Muscle of arm (tissue), 12 donors: ENCODE results near the gene LCNL1. TPM values are rescaled to one million over a fixed set of nuclear protein-coding genes. Genes with fewer than 3 reads are reported as not detected.

Experiments
- DNase-seq: peaks from one replicate; pipeline ENCODE4 v3.0.0-alpha.2; 2013
- polyA plus RNA-seq, 12 donors: library from polyadenylated mRNA; unstranded; fragments of 120-200 nt; gene quantifications; one replicate each; pipeline ENCODE4 v1.2.1, GENCODE V29; 2013; ENCODE audit not compliant: insufficient read length in 12 of 12

Gene LCNL1
- polyA plus RNA-seq, 12 donors, result 0.19 to 0.74 (median 0.54) TPM; not detected in 2

- DNase-seq, result no peak
Observed at GRCh38 chr9:136958898-136959850, 23.6 kb upstream of the LCNL1 start.

GRCh38 chr9:136960212-136960937 is 22.4 kb upstream of the LCNL1 start:
- no peak for DNase-seq

GRCh38 chr9:136960938-136961275 is 21.9 kb upstream of the LCNL1 start:
- no peak for DNase-seq

GRCh38 chr9:136961279-136962065 is 21.3 kb upstream of the LCNL1 start:
- DNase-seq, result no peak

GRCh38 chr9:136962163-136962562 is 20.6 kb upstream of the LCNL1 start:
- DNase-seq, result no peak

- DNase-seq, result no peak
Observed at GRCh38 chr9:136962701-136963248, 20.0 kb upstream of the LCNL1 start.

GRCh38 chr9:136963341-136963740 is 19.5 kb upstream of the LCNL1 start:
- DNase-seq, result no peak

- no peak for DNase-seq
Observed at GRCh38 chr9:136963751-136964150, 19.0 kb upstream of the LCNL1 start.

- DNase-seq, result no peak
Observed at GRCh38 chr9:136964171-136964689, 18.6 kb upstream of the LCNL1 start.

GRCh38 chr9:136964833-136965422 is 17.9 kb upstream of the LCNL1 start:
- no peak for DNase-seq

GRCh38 chr9:136965771-136966484 is 16.9 kb upstream of the LCNL1 start:
- DNase-seq, result no peak

- no peak for DNase-seq
Observed at GRCh38 chr9:136968333-136969127, 14.3 kb upstream of the LCNL1 start.

- DNase-seq, result no peak
Observed at GRCh38 chr9:136969150-136969549, 13.6 kb upstream of the LCNL1 start.

- DNase-seq, result no peak
Observed at GRCh38 chr9:136969774-136970173, 13.0 kb upstream of the LCNL1 start.

- DNase-seq, result no peak
Observed at GRCh38 chr9:136970361-136970760, 12.4 kb upstream of the LCNL1 start.

GRCh38 chr9:136971746-136972145 is 11.0 kb upstream of the LCNL1 start:
- no peak for DNase-seq

- DNase-seq, result no peak
Observed at GRCh38 chr9:136972335-136972734, 10.5 kb upstream of the LCNL1 start.

GRCh38 chr9:136972743-136973142 is 10.1 kb upstream of the LCNL1 start:
- no peak for DNase-seq
